Testis (tissue), 2 donors: ENCODE data around the gene ARL4D.

Experiments used
- CTCF ChIP-seq, 3 experiments: fragments of 450-650 bp in 2 of 3; fragments of 200-600 bp in 1 of 3; sonication (generic) in 1 of 3; IDR thresholded peaks; one replicate each; pipeline ENCODE4 v1.5.1; 2016 to 2019; ENCODE audit warnings: antibody characterized with exemption in 3 of 3, mild to moderate bottlenecking in 2 of 3, moderate library complexity in 1 of 3
- POLR2A ChIP-seq: fragments of 450-650 bp; IDR thresholded peaks from one replicate; pipeline ENCODE4 v1.6.1; 2017; ENCODE audit warnings: antibody characterized with exemption, mild to moderate bottlenecking, moderate library complexity

- TF ChIP-seq POLR2A (no peak), CTCF (IDR thresholded peaks at IDR 0.05) (no peak)
Observed at GRCh38 chr17:43411749-43412148, 13.0 kb downstream of the ARL4D start.
